ENCODE measurements around the gene SERTAD2.

Gene SERTAD2

GRCh38 chr2:64627860-64628841, 25.6 kb downstream of the SERTAD2 start:
- no peak for DNase-seq

- DNase-seq = no peak
These were observed 26.6 kb downstream of the SERTAD2 start for GRCh38 chr2:64626963-64627760.

GRCh38 chr2:64626146-64626809, 27.4 kb downstream of the SERTAD2 start:
- DNase-seq = no peak

- peak; percentile 37 for DNase-seq
These were observed 28.2 kb downstream of the SERTAD2 start for GRCh38 chr2:64625299-64626145.

GRCh38 chr2:64624862-64625261, 28.9 kb downstream of the SERTAD2 start:
- no peak for DNase-seq

- DNase-seq = no peak
These were observed 29.6 kb downstream of the SERTAD2 start for GRCh38 chr2:64624108-64624610.

- no peak for DNase-seq
These were observed 30.4 kb downstream of the SERTAD2 start for GRCh38 chr2:64623242-64623850.

GRCh38 chr2:64622443-64623241, 31.1 kb downstream of the SERTAD2 start:
- no peak for DNase-seq

GRCh38 chr2:64620661-64621060, 33.1 kb downstream of the SERTAD2 start:
- DNase-seq = no peak

- no peak for DNase-seq
These were observed 36.0 kb downstream of the SERTAD2 start for GRCh38 chr2:64617631-64618151.

- DNase-seq = no peak
These were observed 37.7 kb downstream of the SERTAD2 start for GRCh38 chr2:64615844-64616536.

GRCh38 chr2:64615192-64615763, 38.4 kb downstream of the SERTAD2 start:
- DNase-seq = no peak

- DNase-seq = no peak
These were observed 40.4 kb downstream of the SERTAD2 start for GRCh38 chr2:64613276-64613675.

- no peak for DNase-seq
These were observed 41.0 kb downstream of the SERTAD2 start for GRCh38 chr2:64612575-64613195.

- DNase-seq = no peak
These were observed 43.3 kb downstream of the SERTAD2 start for GRCh38 chr2:64610316-64610855.

- no peak for DNase-seq
These were observed 43.8 kb downstream of the SERTAD2 start for GRCh38 chr2:64609942-64610281.

- DNase-seq = peak; percentile 81
These were observed 44.3 kb downstream of the SERTAD2 start for GRCh38 chr2:64609227-64609941.

- DNase-seq = no peak
These were observed 44.9 kb downstream of the SERTAD2 start for GRCh38 chr2:64608867-64609226.

All from RPMI8226 (cell line).